ENCODE results near the gene DNM1. TPM values are rescaled to one million over a fixed set of nuclear protein-coding genes. Genes with fewer than 3 reads are reported as not detected.

The DNM1 gene
- total RNA-seq, 4 donors from 2014 or later: 22.8 to 53.5 (median 44.5) TPM

GRCh38 chr9:128233817-128234406 is 30.7 kb downstream of the DNM1 start:
- TF ChIP-seq CTCF (IDR thresholded peaks at IDR 0.05; ENCODE audit: low read depth): no peak

GRCh38 chr9:128242124-128242523 is 38.9 kb downstream of the DNM1 start:
- no peak for TF ChIP-seq CTCF (IDR thresholded peaks at IDR 0.05; ENCODE audit: low read depth)

- no peak for TF ChIP-seq CTCF (IDR thresholded peaks at IDR 0.05; ENCODE audit: low read depth)
Measured at GRCh38 chr9:128242828-128243214, 39.6 kb downstream of the DNM1 start.

- TF ChIP-seq CTCF (IDR thresholded peaks at IDR 0.05; ENCODE audit: low read depth): no peak
Measured at GRCh38 chr9:128243215-128244018, 40.2 kb downstream of the DNM1 start.

GRCh38 chr9:128244091-128244836 is 41.1 kb downstream of the DNM1 start:
- no peak for TF ChIP-seq CTCF (IDR thresholded peaks at IDR 0.05; ENCODE audit: low read depth)

- TF ChIP-seq CTCF (IDR thresholded peaks at IDR 0.05; ENCODE audit: low read depth): no peak
Measured at GRCh38 chr9:128244837-128245231, 41.7 kb downstream of the DNM1 start.
